CD14-positive monocyte (primary cell): ENCODE data around the gene CHRNA9. TPM values are rescaled to one million over a fixed set of nuclear protein-coding genes. Genes with fewer than 3 reads are reported as not detected.

Source experiments
- DNase-seq, 3 donors: peaks; one replicate each; pipeline ENCODE4 v3.0.0-alpha.2; 2011 to 2022
- H2AFZ ChIP-seq: 2 replicates; pipeline ENCODE4 v1.6.0; 2012; ENCODE audit warnings: mild to moderate bottlenecking, low read depth, low read length, inconsistent platforms; ENCODE audit not compliant: insufficient read depth, poor library complexity, severe bottlenecking
- H3K27ac ChIP-seq, 2 donors: 1 replicate in 1 of 2; 2 replicates in 1 of 2; pipeline ENCODE4 v1.5.1; 2012 to 2013; ENCODE audit warnings: low read length in 2 of 2, control low read depth in 1 of 2, inconsistent platforms in 1 of 2, low read depth in 1 of 2, mild to moderate bottlenecking in 1 of 2
- H3K27me3 ChIP-seq, 2 donors: one replicate each; pipeline versions ENCODE4 v1.6.0 to v1.6.1; 2011 to 2013; ENCODE audit warnings: low read length in 2 of 2; ENCODE audit not compliant: control insufficient read depth in 2 of 2, insufficient read depth in 2 of 2
- H3K36me3 ChIP-seq, 2 donors: replicated peaks in 1 of 2; 1 replicate in 1 of 2; 2 replicates in 1 of 2; pipeline versions ENCODE4 v1.5.1 to v1.6.1; 2012 to 2013; ENCODE audit warnings: low read length in 2 of 2, control low read depth in 1 of 2, inconsistent platforms in 1 of 2, mild to moderate bottlenecking in 1 of 2; ENCODE audit not compliant: insufficient read depth in 2 of 2, control insufficient read depth in 1 of 2
- H3K4me1 ChIP-seq, 2 donors: 1 replicate in 1 of 2; 2 replicates in 1 of 2; pipeline versions ENCODE4 v1.5.1 to v1.6.1; 2012 to 2013; ENCODE audit warnings: low read length in 2 of 2, control low read depth in 1 of 2, inconsistent platforms in 1 of 2, mild to moderate bottlenecking in 1 of 2, moderate library complexity in 1 of 2; ENCODE audit not compliant: insufficient read depth in 2 of 2, control insufficient read depth in 1 of 2
- H3K4me2 ChIP-seq: replicated peaks from 2 replicates; pipeline ENCODE3; 2012; ENCODE audit warnings: low read length, moderate library complexity, mild to moderate bottlenecking; ENCODE audit not compliant: poor library complexity, severe bottlenecking; ENCODE audit errors: extremely low read depth
- H3K4me3 ChIP-seq, 3 experiments: fragments of 200-600 bp in 1 of 3; sonication (generic) in 1 of 3; replicated peaks in 1 of 3; 1 replicate in 2 of 3; 2 replicates in 1 of 3; pipeline ENCODE4 v1.5.1; 2011 to 2013; ENCODE audit warnings: low read length in 3 of 3, mild to moderate bottlenecking in 3 of 3, control low read depth in 2 of 3, low read depth in 2 of 3, inconsistent platforms in 1 of 3, moderate library complexity in 1 of 3
- H3K79me2 ChIP-seq: 2 replicates; pipeline ENCODE4 v1.6.0; 2012; ENCODE audit warnings: mild to moderate bottlenecking, control low read depth, inconsistent platforms, low read length, moderate library complexity; ENCODE audit not compliant: insufficient read depth
- H3K9ac ChIP-seq: 2 replicates; pipeline ENCODE4 v1.6.0; 2017; ENCODE audit warnings: low read length, mild to moderate bottlenecking; ENCODE audit not compliant: insufficient read depth, poor library complexity, severe bottlenecking
- H3K9me3 ChIP-seq, 2 donors: replicated peaks in 1 of 2; 1 replicate in 1 of 2; 2 replicates in 1 of 2; pipeline versions ENCODE4 v1.5.1 to v1.6.1; 2012 to 2013; ENCODE audit warnings: low read length in 2 of 2, control low read depth in 1 of 2; ENCODE audit not compliant: control insufficient read depth in 1 of 2, insufficient read depth in 1 of 2
- H4K20me1 ChIP-seq: 2 replicates; pipeline ENCODE4 v1.6.0; 2012; ENCODE audit warnings: mild to moderate bottlenecking, low read length, control low read depth, moderate library complexity; ENCODE audit not compliant: insufficient read depth
- H3K27ac Mint-ChIP-seq, 7 donors: one replicate each; pipeline ENCODE4 v1.8.0; 2020; ENCODE audit warnings: mild to moderate bottlenecking in 7 of 7, mixed read lengths in 7 of 7, moderate library complexity in 6 of 7, inconsistent platforms in 2 of 7
- H3K27me3 Mint-ChIP-seq, 3 donors: one replicate each; pipeline ENCODE4 v1.8.0; 2021 to 2022; ENCODE audit warnings: low read depth in 3 of 3, mild to moderate bottlenecking in 3 of 3, mixed read lengths in 3 of 3, moderate library complexity in 3 of 3, inconsistent platforms in 1 of 3
- H3K36me3 Mint-ChIP-seq, 2 donors: one replicate each; pipeline ENCODE4 v1.8.0; 2020; ENCODE audit warnings: mixed read lengths in 2 of 2, inconsistent platforms in 1 of 2, mild to moderate bottlenecking in 1 of 2
- H3K4me1 Mint-ChIP-seq: one replicate; pipeline ENCODE4 v1.8.0; 2020; ENCODE audit warnings: mild to moderate bottlenecking, mixed read lengths
- H3K4me3 Mint-ChIP-seq, 2 donors: one replicate each; pipeline ENCODE4 v1.8.0; 2020; ENCODE audit warnings: mild to moderate bottlenecking in 2 of 2, mixed read lengths in 2 of 2, moderate library complexity in 1 of 2
- H3K9me3 Mint-ChIP-seq, 7 donors: one replicate each; pipeline ENCODE4 v1.8.0; 2020 to 2022; ENCODE audit warnings: mixed read lengths in 7 of 7, mild to moderate bottlenecking in 6 of 7, moderate library complexity in 6 of 7, inconsistent platforms in 2 of 7
- CTCF ChIP-seq: fragments of 200-600 bp; IDR thresholded peaks from one replicate; pipeline ENCODE4 v1.8.0; 2022; ENCODE audit warnings: antibody characterized with exemption, mild to moderate bottlenecking
- WGBS: methylation state at CpG from one replicate; pipeline ENCODE4 v1.1.5; 2013; ENCODE audit warnings: missing lambda C conversion rate; ENCODE audit not compliant: insufficient coverage; 5-methylcytosine and 5-hydroxymethylcytosine counted together
- intact Hi-C, 2 donors: fragments of 100-400 bp; cut with micrococcal nuclease; formaldehyde crosslinking; loops; one replicate each; pipeline versions ENCODE4 v1.15.0 to v1.15.1; 2023
- polyA plus RNA-seq, 3 donors: library from polyadenylated mRNA; depleted of rRNA in 1 of 3; unstranded in 2 of 3; stranded (reverse) in 1 of 3; fragments of 300-500 nt in 2 of 3; fragments of >200 nt in 1 of 3; fragmentation: Illumina TruSeq in 2 of 3; gene quantifications; 1 replicate in 2 of 3; 2 replicates in 1 of 3; pipeline ENCODE4 v1.2.3, GENCODE V29; 2012 to 2021

Gene CHRNA9
- polyA plus RNA-seq, 3 donors = not detected

GRCh38 chr4:40375095-40375494 lies 40.0 kb downstream of the CHRNA9 start:
- H3K79me2 ChIP-seq = no peaks in the 10 kb centered on the region
- no peaks in the 10 kb centered on the region for H3K9me3 Mint-ChIP-seq
- H3K36me3 Mint-ChIP-seq = no peaks in the 10 kb centered on the region
- no peak for TF ChIP-seq CTCF
- 85% methylated on average over 10 of the region's 10 CpGs for WGBS
- H3K4me3 ChIP-seq = no peak overlapping the region
- no peaks in the 10 kb centered on the region for H4K20me1 ChIP-seq
- peaks cover 8% of the 10 kb centered on the region in 2 donors for H3K4me1 ChIP-seq
- no peak overlapping the region for H3K4me3 Mint-ChIP-seq
- peaks cover 16% of the 10 kb centered on the region for H3K4me1 Mint-ChIP-seq
- no peak for DNase-seq
- H3K4me2 ChIP-seq = no peak overlapping the region
- H3K9me3 ChIP-seq = no peaks in the 10 kb centered on the region
- no peak overlapping the region for H3K27ac ChIP-seq
- H3K27me3 ChIP-seq = no peaks in the 10 kb centered on the region
- H3K27me3 Mint-ChIP-seq = peaks cover 0 to 3% (median 1%) of the 10 kb centered on the region in 3 donors
- no peak overlapping the region for H3K27ac Mint-ChIP-seq
- H3K9ac ChIP-seq = no peak overlapping the region
- intact Hi-C loops = no loop called here
- no peak overlapping the region for H2AFZ ChIP-seq
- no peaks in the 10 kb centered on the region for H3K36me3 ChIP-seq

GRCh38 chr4:40375620-40376019 lies 40.5 kb downstream of the CHRNA9 start:
- Histone ChIP-seq H4K20me1 (no peaks in the 10 kb centered on the region), H3K4me2 (no peak overlapping the region), H2AFZ (no peak overlapping the region), H3K36me3 (no peaks in the 10 kb centered on the region), H3K4me1 (peaks cover 8% of the 10 kb centered on the region in 2 donors), H3K27me3 (no peaks in the 10 kb centered on the region), H3K9ac (no peak overlapping the region), H3K9me3 (no peaks in the 10 kb centered on the region), H3K4me3 (no peak overlapping the region), H3K27ac (no peak overlapping the region), H3K79me2 (no peaks in the 10 kb centered on the region)
- intact Hi-C loops = no loop called here
- H3K27me3 Mint-ChIP-seq = peaks cover 0 to 5% (median 1%) of the 10 kb centered on the region in 3 donors
- H3K4me1 Mint-ChIP-seq = peaks cover 16% of the 10 kb centered on the region
- H3K36me3 Mint-ChIP-seq = no peaks in the 10 kb centered on the region
- 73% methylated on average over 1 of the region's 2 CpGs for WGBS
- no peak for TF ChIP-seq CTCF
- no peak overlapping the region for H3K27ac Mint-ChIP-seq
- H3K4me3 Mint-ChIP-seq = no peak overlapping the region
- no peak for DNase-seq
- no peaks in the 10 kb centered on the region for H3K9me3 Mint-ChIP-seq
